Uterus (tissue), 2 donors: ENCODE data around the gene SAMD4A.

Experiments used
- POLR2A ChIP-seq, 2 donors: fragments of 450-650 bp; IDR thresholded peaks; one replicate each; pipeline ENCODE4 v1.6.1; 2016; ENCODE audit warnings: antibody characterized with exemption in 2 of 2, mild to moderate bottlenecking in 1 of 2, moderate library complexity in 1 of 2
- TF ChIP-seq, protein P1 (sequence below), 4 experiments: fragments of 200-600 bp in 2 of 4; fragments of 450-650 bp in 2 of 4; sonication (generic) in 2 of 4; IDR thresholded peaks; one replicate each; pipeline ENCODE4 v1.5.1; 2016 to 2019; ENCODE audit warnings: antibody characterized with exemption in 4 of 4, mild to moderate bottlenecking in 2 of 4, moderate library complexity in 1 of 4

DNA sequence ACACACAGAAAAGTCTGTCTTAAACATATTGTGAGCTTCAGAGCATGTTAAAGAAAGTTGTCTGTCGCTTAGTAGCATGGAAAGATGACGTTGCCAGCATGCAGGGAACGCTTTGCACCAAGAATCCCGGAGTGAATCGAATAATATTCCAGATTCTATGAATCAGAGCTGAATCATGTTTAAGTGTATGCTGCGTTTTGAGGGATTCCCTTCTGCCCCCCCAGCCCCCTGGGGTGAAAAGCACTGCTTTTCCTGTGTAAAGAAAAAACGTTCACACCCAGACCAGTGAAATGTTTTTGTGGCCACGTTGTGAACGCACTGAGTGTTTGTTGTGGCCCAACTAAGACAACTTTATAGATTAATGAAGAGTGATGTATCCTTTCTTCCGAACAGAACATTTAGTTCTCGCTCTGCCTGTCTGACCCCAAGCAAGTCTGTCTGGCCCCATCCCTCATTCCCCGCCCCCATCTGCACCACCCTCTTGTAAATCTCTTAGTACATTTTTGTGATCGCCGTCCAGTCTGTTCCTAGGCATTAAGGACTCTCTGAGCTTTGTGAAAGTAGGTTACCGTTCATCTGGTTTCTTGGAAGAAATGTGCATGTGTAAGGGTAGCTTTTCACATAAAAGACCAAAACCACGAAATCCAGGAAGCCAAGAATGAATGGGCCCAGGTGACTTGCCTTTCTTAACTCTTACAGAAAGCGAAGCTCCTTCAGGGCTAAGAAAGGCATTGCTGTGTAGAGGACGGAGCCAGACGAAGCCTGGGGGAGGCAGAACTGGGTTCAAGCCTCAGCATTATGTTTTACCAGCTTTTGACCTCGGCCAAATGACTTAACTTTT is 103.0 kb downstream of the SAMD4A start:
- TF ChIP-seq, protein P1, sequence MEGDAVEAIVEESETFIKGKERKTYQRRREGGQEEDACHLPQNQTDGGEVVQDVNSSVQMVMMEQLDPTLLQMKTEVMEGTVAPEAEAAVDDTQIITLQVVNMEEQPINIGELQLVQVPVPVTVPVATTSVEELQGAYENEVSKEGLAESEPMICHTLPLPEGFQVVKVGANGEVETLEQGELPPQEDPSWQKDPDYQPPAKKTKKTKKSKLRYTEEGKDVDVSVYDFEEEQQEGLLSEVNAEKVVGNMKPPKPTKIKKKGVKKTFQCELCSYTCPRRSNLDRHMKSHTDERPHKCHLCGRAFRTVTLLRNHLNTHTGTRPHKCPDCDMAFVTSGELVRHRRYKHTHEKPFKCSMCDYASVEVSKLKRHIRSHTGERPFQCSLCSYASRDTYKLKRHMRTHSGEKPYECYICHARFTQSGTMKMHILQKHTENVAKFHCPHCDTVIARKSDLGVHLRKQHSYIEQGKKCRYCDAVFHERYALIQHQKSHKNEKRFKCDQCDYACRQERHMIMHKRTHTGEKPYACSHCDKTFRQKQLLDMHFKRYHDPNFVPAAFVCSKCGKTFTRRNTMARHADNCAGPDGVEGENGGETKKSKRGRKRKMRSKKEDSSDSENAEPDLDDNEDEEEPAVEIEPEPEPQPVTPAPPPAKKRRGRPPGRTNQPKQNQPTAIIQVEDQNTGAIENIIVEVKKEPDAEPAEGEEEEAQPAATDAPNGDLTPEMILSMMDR (IDR thresholded peaks at IDR 0.05): no peak
- no peak for TF ChIP-seq POLR2A (IDR thresholded peaks at IDR 0.05)
